HG03571 (cell line): ENCODE data around the gene LCK.
"Not testable (repeated sequence)": the region's sequence is repeated elsewhere in the genome, so short reads cannot be mapped to it uniquely, and the experiment has no call there.

Experiments
- ATAC-seq: cut with Tn5 transposase; IDR thresholded peaks from one replicate; pipeline ENCODE4 v1.9.1; 2021; ENCODE audit not compliant: unreplicated experiment

LCK gene

DNA sequence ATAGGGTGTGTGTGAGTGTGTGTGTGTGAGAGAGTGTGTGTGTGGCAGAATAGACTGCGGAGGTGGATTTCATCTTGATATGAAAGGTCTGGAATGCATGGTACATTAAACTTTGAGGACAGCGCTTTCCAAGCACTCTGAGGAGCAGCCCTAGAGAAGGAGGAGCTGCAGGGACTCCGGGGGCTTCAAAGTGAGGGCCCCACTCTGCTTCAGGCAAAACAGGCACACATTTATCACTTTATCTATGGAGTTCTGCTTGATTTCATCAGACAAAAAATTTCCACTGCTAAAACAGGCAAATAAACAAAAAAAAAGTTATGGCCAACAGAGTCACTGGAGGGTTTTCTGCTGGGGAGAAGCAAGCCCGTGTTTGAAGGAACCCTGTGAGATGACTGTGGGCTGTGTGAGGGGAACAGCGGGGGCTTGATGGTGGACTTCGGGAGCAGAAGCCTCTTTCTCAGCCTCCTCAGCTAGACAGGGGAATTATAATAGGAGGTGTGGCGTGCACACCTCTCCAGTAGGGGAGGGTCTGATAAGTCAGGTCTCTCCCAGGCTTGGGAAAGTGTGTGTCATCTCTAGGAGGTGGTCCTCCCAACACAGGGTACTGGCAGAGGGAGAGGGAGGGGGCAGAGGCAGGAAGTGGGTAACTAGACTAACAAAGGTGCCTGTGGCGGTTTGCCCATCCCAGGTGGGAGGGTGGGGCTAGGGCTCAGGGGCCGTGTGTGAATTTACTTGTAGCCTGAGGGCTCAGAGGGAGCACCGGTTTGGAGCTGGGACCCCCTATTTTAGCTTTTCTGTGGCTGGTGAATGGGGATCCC lies 22.5 kb downstream of the LCK start:
- no peak for ATAC-seq

DNA sequence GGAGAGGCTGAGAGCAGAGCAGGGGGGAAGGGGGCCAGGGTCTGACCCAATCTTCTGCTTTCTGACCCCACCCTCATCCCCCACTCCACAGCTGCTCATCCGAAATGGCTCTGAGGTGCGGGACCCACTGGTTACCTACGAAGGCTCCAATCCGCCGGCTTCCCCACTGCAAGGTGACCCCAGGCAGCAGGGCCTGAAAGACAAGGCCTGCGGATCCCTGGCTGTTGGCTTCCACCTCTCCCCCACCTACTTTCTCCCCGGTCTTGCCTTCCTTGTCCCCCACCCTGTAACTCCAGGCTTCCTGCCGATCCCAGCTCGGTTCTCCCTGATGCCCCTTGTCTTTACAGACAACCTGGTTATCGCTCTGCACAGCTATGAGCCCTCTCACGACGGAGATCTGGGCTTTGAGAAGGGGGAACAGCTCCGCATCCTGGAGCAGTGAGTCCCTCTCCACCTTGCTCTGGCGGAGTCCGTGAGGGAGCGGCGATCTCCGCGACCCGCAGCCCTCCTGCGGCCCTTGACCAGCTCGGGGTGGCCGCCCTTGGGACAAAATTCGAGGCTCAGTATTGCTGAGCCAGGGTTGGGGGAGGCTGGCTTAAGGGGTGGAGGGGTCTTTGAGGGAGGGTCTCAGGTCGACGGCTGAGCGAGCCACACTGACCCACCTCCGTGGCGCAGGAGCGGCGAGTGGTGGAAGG lies 23.7 kb downstream of the LCK start:
- ATAC-seq: no peak

DNA sequence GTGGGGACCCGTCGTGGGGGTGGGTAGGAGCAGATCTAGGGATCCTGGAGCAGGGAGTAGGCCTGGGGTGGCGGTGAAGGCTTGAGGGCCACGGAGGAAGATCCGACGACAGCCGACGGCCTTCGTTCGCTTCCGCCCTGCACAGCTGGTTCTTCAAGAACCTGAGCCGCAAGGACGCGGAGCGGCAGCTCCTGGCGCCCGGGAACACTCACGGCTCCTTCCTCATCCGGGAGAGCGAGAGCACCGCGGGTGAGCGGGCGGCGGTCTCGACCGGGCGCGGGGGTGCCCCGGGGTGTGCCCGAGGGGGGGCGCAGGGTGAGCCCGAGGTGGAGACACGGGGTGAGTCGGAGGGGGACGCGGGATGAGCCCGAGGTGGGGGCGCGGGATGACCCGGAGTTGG lies 24.4 kb downstream of the LCK start:
- no peak for ATAC-seq

DNA sequence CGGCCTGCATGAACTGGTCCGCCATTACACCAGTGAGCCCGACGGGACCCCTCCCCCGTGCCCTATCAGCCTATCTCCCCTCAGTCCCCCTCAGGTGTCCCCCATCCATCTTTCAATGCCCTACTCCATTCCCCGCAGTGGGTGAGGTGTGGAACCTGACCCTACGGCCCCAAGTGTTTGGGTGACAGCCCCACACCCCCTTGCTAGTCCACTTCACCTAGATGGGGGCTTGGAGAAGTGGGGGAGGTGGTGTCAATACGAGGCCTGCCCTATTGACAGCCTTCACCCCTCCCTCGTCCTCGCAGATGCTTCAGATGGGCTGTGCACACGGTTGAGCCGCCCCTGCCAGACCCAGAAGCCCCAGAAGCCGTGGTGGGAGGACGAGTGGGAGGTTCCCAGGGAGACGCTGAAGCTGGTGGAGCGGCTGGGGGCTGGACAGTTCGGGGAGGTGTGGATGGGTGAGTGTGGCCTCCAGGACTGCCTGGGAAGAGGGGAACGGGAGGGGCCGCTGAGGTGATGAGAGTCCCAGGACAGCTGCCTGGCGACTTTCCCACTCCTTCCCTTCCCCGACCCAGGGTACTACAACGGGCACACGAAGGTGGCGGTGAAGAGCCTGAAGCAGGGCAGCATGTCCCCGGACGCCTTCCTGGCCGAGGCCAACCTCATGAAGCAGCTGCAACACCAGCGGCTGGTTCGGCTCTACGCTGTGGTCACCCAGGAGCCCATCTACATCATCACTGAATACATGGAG lies 25.1 kb downstream of the LCK start:
- no peak for ATAC-seq

DNA sequence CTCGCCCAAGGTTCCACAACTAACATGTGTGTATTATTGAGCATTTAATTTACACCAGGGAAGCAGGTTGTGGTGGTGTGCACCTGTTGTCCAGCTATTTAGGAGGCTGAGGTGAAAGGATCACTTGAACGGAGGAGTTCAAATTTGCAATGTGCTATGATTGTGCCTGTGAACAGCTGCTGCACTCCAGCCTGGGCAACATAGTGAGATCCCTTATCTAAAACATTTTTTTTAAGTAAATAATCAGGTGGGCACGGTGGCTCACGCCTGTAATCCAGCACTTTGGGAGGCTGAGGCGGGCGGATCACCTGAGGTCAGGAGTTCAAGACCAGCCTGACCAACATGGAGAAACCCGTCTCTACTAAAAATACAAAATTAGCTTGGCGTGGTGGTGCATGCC lies 33.7 kb downstream of the LCK start:
- ATAC-seq: not testable (repeated sequence)

DNA sequence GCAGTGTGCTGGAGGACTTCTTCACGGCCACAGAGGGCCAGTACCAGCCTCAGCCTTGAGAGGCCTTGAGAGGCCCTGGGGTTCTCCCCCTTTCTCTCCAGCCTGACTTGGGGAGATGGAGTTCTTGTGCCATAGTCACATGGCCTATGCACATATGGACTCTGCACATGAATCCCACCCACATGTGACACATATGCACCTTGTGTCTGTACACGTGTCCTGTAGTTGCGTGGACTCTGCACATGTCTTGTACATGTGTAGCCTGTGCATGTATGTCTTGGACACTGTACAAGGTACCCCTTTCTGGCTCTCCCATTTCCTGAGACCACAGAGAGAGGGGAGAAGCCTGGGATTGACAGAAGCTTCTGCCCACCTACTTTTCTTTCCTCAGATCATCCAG lies 34.6 kb downstream of the LCK start:
- ATAC-seq: no peak

DNA sequence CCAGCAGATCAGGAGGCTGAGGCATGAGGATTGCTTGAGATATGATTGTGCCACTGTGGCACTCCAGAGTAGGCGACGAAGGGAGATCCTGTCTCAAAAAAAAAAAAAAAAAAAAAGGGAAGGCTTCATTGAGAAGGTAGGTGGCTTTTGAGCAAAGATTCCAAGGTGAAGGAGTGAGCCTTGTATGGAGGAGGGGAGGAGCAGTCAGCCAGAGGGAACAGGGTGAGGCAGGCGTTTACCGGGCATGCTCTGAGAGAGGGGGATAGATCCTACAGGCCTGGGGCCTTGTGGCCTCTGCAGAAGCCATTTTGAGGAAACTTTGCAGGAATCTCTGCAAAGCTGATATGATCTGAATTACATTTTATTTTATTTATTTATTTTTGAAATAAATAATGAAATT lies 35.7 kb downstream of the LCK start:
- ATAC-seq: no peak

DNA sequence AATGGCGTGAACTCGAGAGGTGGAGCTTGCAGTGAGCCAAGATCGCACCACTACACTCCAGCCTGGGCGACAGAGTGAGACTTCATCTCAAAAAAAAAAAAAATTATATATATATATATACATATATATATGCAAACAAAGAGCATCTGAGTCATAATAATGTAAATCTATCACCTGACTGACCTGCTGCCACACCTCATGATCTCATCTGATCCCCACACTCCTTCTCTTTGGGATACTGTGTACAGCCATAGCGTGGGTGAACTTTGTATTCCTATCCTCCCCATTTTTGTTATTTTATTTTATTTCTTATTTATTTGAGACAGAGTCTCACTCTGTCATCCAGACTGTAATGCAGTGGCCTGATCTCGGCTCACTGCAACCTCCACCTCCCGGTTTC lies 38.2 kb downstream of the LCK start:
- no peak for ATAC-seq

DNA sequence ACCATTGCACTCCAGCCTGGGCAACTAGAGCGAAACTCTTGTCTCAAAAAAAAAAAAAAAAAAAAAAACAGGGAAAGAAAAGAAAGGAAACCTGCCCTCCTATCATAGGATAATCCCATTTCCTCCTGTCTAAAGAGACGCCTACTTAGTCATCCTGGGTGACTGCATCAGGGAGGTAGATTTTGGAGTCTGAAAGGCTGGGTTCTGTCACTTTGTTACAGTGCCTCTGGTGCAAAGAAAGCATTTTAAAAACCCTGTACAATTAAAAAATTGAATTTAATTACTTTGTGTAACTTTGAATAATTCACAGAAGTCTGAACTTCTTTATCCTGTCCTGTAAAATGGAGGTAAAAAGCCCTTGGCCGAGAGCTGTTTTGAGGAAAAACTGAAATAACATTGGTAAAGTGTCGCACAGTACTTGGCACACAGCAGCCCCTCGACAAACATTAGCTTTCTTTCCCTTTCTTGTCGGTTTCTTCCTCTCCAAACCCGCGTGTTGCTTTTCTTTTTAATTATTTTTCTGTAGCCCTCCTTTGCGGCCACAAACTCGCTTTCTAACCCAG lies 40.2 kb downstream of the LCK start:
- ATAC-seq: no peak

DNA sequence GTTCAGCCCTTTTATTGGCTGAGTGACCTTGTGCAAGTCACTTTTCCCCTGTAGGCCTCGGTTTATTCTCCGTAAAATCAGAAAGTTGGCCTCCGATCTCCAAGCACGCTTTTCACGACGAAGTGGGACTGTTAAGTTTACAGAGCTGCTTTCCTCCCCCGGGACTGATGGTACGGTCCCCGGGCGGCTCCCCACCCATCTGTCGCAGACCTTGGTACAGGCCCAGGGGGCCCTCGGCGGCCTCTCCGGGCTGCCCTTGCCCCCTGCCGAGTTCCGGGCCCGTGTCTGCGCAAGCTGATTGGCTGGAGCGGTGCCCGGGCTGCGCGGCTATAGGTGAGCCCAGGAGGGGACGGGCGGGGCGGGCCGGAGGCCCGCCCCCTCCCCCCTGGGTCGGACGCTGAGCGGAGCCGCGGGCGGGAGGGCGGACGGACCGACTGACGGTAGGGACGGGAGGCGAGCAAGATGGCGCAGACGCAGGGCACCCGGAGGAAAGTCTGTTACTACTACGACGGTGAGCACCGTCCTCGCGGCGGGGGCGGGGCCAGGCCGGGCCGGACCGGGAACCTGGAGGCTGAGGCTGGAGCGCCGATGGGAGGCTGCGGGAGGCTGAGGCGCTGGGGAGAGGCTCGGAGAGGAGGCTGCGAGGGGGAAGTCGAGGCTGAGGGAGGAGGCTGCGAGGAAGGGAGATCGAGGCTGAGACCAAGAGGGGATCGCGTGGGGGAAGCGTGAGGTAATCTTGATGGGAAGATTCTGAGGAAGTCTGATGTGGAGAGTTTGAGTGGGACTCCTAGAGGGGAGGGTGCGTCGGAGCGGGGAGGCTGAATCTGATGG lies 40.9 kb downstream of the LCK start, which contains the start of gene HDAC1:
HDAC1 (plus strand) TSS at position 376 of the 831 bp plus-strand sequence; CDS start at position 463, 87 bp downstream.
- peak; percentile 94 for ATAC-seq

DNA sequence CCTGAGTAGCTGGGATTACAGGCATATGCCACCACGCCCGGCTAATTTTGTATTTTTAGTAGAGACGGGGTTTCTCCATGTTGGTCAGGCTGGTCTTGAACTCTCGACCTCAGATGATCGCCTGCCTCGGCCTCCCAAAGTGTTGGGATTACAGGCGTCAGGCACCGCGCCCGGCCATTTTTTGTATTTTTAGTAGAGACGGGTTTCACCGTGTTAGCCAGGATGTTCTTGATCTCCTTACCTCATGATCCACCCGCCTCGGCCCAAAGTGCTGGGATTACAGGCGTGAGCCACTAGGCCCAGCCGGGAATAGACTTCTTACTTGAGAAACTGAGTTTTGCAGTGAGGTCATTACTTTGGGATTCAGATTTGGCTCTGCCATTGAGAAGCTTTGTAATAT lies 47.1 kb downstream of the LCK start:
- not testable (repeated sequence) for ATAC-seq

DNA sequence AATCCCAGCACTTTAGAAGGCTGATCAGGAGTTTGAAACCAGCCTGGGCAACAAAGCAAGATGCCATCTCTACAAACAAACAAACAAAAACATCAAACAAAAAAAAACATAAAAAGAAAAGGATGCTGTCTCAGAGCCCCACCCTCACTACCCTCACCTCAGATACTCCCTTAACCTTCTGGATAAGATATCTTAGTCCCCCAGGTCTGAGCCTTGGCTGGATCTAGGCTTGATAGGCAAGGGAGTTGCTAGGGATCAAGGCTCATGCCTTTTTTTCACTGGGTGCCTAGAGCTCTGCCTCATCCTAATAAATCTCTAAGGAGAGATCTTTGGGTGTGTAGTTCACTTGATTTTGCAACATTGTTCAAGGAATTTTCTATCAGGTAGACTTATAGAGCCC lies 48.3 kb downstream of the LCK start:
- no peak for ATAC-seq

DNA sequence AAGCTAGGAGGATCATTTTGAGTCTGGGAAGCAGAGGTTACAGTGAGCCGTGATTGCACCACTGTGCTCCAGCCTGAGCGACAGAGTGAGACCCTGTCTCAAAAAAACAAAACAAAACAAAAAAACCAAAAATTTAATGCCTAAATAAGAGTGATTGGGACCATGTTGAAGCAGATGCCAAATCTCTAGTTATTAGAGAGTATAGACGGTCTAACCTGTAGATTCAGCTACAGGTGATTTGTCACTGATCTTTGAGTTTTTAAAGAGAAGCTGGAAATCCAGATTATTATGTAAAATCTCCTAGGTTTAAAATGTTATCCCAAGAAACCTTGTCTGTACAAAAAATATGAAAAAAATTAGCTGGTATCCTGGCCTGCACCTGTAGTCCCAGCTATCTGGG lies 52.3 kb downstream of the LCK start:
- ATAC-seq: no peak

DNA sequence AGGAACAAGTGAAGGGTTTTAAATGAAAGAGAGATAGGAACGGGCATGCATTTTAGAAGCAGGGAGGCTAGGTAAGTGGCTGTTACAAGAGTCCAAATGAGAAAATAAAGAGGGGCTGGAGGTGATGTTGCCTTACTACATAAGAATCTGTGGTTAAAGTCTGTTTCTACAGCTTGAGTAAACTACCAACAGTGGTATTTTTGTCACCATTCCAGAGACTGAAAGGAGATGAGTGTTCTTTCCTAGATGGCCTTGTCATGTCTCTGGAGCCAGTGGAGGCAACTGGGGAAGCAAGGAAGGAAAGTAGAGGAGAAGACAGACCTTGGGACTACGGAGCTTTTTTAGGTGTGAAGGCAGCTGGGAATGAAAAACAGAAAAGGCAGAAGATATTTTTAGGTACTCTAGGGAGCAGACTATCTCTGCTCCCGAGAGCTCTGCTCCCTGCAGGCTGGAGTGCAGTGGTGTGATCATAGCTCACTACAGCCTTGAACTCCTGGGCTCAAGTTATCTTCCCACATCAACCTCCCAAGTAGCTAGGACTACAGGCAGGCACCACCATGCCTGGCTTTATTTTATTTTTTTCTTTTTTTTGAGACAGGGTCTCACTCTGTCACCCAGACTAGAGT lies 53.0 kb downstream of the LCK start:
- no peak for ATAC-seq

DNA sequence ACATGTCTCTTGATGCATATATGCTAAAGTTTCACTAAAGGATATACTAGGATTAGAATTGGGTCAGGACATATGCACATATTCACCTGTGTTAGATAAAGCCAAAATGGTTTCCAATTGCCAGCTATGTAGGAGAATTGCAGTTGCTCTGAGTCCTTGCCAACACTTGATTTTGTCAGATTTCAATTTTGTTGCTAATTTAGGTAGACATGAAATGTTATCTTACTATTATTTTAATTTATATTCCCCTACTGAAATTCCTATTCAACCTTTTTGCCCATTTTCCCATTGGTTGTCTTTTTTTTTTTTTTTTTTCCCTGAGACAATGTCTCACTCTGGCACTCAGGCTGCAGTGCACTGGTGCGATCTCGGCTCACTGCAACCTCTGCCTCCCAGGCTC lies 54.2 kb downstream of the LCK start:
- no peak for ATAC-seq

DNA sequence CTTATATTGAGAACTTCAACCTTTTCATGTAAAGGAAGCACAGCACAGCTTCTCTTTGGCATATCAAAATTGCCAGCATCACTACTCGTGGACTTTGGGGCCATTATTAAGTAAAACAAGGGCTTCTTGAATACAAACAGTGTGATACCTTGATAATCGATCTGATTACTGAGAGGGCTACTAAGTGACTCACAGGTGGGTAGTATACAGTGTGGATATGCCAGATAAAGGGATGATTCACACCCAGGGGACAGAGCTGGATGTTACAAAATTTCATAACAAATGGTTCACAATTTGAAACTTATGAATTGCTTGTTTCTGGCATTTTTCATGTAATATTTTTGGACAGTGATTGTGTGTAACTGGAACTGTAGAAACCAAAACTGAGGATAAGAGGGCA lies 56.3 kb downstream of the LCK start:
- no peak for ATAC-seq

DNA sequence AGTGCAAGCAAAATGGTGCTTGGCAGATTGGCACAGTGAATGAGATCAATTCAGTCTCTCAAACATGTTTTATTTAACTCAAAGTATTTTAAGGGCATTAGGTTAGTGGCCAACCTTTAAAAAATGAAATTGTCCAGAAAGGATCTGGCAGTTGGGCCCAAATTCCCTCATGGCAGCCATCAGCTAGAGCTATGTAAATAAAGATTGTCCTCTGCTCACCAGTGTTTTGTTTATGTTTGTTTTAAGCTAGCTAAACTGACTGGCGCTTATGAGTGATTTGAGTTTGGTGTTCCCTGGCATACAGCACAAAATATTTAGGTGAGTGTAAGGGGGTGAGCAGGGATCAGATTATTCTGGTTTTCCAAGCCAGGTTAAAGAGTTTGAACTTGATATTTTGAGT lies 58.9 kb downstream of the LCK start:
- no peak for ATAC-seq

DNA sequence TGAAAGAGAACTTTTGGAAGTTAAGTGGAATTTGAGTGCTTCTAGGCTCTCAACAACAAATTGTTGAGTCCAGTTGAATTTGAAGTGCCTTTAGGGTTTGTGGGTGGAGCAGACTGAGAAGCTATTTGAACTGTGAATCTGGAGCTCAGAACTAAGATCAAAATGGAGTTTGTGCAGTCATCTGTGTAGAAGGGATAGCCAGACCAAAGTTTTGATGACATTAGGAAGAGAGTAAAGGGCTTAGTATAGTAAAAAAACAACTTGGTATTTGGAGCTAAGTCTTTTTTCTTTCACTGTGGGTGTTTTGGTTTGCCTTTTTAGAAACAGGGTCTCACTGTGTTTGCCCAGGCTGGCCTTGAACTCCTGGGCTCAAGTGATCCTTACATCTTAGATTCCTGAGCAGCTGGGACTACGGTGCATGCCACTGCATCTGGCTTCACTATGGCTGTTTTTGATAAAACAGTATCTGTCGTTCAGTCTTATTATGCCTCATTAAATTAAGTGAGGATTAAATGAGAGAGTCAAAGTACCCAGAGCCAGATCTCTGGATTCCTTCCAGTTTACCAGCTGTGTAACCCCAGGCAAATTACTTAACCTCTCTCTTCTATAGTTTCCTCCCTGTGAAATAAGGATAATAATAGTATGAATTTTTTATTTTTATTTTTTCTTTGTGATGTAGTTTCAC lies 60.8 kb downstream of the LCK start:
- ATAC-seq: no peak

DNA sequence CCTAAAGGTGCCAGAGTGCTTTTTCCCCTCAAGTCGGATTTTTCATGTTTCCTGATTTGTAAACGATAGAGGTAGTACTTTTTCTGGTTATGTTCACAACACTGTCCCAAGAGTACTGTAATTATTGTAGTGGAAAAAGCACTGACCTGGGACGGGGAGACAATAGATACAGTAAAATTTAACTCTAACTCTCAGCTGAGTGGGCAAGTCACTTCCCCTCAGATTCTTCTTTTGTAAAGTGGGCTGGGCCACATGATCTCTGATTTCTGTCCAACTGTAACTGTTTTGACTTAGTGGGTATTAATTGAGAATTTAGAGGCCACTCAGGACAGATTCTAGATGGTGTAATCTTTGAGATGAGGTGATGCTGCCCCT lies 65.8 kb downstream of the LCK start:
- peak; percentile 16 for ATAC-seq
